Measurements from ENCODE around the gene TRIM17.

TRIM17 gene

DNA sequence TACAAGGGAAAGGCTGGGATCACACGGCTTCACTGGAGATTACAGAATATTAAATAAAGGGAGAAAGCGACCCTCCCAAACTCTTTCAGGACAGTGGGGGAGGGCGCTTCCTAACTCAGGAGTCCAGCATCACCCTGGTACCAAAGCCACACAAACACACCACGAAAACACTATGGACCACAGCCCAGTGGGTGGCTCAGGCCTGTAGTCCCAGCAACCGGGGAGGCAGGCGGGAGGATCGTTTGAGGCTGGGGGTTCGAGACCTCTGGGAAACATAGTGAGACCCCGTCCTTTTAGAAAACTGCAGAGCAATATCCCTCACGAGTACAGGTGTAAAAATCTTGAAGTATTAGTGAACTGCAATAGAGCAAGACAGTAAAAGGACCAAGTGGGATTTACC lies 26.0 kb downstream of the TRIM17 start:
- Histone ChIP-seq H3K4me3 (ENCODE audit: low read depth, low read length) (no peak overlapping the region), H3K9me3 (ENCODE audit: control insufficient read depth, insufficient read depth, low read depth, low read length) (no peaks in the 10 kb centered on the region), H3K27me3 (ENCODE audit: control insufficient read depth, insufficient read depth, low read length) (no peaks in the 10 kb centered on the region), H3K36me3 (ENCODE audit: control insufficient read depth, insufficient read depth, low read length) (peaks cover 32% of the 10 kb centered on the region), H3K4me1 (ENCODE audit: control insufficient read depth, insufficient read depth, low read length) (no peaks in the 10 kb centered on the region), H3K27ac (ENCODE audit: low read depth, low read length) (no peak overlapping the region), H3K9ac (ENCODE audit: low read length) (no peak overlapping the region)

DNA sequence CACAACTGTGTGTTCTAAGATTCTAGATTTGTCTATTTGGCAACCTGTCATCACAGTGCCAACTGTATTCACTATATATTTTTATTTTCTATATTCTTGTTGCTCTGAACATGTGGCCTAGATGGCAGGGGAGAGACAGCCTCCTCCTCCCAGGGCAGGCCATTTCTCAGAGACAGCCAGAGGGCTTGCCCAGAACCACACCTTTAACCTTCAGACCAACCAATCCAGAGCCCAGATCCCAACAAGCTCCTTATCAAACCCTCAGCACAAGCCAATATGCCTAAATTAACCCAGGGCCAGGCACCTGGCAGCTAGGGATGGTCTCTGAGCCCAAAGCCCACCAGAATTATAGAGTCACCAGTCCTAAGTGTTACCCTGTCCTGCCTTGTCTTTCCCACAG lies 29.3 kb downstream of the TRIM17 start:
- no peak overlapping the region for H3K9ac ChIP-seq (ENCODE audit: low read length)
- H3K4me1 ChIP-seq (ENCODE audit: control insufficient read depth, insufficient read depth, low read length), result no peaks in the 10 kb centered on the region
- H3K36me3 ChIP-seq (ENCODE audit: control insufficient read depth, insufficient read depth, low read length), result peaks cover 4% of the 10 kb centered on the region
- H3K27me3 ChIP-seq (ENCODE audit: control insufficient read depth, insufficient read depth, low read length), result no peaks in the 10 kb centered on the region; the same call in 1 of the 2 replicates
- H3K27ac ChIP-seq (ENCODE audit: low read depth, low read length), result no peak overlapping the region
- H3K9me3 ChIP-seq (ENCODE audit: control insufficient read depth, insufficient read depth, low read depth, low read length), result no peaks in the 10 kb centered on the region
- no peak overlapping the region for H3K4me3 ChIP-seq (ENCODE audit: low read depth, low read length)

DNA sequence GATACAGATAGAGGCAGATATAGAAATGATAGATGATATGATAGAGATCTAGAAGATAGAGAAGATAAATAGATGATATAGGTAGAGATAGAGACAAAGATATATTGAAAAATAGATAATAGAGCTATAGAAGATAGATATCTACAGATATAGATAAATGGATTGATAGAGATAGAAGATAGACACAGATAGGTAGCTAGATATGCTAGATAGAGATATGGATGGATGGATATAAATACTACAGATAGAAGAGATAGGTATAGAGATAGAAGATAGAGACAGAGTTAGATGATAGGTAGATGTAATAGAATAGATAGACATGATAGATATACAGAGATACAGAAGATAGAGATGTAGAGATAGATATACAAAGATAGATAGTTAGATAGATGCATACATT lies 31.4 kb downstream of the TRIM17 start:
- Histone ChIP-seq H3K9me3 (ENCODE audit: control insufficient read depth, insufficient read depth, low read depth, low read length) (no peaks in the 10 kb centered on the region), H3K27me3 (ENCODE audit: control insufficient read depth, insufficient read depth, low read length) (peaks cover 8% of the 10 kb centered on the region; the same call in 1 of the 2 replicates)

DNA sequence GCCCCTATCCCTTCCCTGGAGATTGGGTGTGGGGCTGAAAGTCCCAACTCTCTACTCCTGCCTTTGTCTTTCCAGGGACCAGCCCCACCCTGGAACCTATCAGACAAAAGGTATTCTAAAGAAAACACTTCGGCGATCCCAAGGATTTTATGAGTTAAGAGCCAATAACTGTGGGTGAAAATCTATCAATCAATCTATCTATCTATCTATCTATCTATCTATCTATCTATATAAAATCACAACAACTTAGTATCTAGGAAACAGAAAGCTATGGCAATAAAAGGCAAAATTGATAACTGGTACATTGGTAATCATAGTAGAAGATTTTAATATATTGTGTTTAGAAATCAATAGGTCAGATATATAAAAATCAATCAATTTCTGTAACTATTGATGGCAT lies 32.9 kb downstream of the TRIM17 start:
- Histone ChIP-seq H3K9me3 (ENCODE audit: control insufficient read depth, insufficient read depth, low read depth, low read length) (no peaks in the 10 kb centered on the region), H3K4me1 (ENCODE audit: control insufficient read depth, insufficient read depth, low read length) (peaks cover 7% of the 10 kb centered on the region), H3K36me3 (ENCODE audit: control insufficient read depth, insufficient read depth, low read length) (no peaks in the 10 kb centered on the region), H3K4me3 (ENCODE audit: low read depth, low read length) (no peak overlapping the region), H3K27me3 (ENCODE audit: control insufficient read depth, insufficient read depth, low read length) (peaks cover 22% of the 10 kb centered on the region), H3K27ac (ENCODE audit: low read depth, low read length) (no peak overlapping the region), H3K9ac (ENCODE audit: low read length) (no peak overlapping the region)

More for the DNA sequence above, 31.4 kb downstream of the TRIM17 start:
- Histone ChIP-seq H3K9ac (ENCODE audit: low read length) (no peak overlapping the region), H3K4me3 (ENCODE audit: low read depth, low read length) (no peak overlapping the region), H3K4me1 (ENCODE audit: control insufficient read depth, insufficient read depth, low read length) (no peaks in the 10 kb centered on the region), H3K36me3 (ENCODE audit: control insufficient read depth, insufficient read depth, low read length) (no peaks in the 10 kb centered on the region), H3K27ac (ENCODE audit: low read depth, low read length) (no peak overlapping the region)

DNA sequence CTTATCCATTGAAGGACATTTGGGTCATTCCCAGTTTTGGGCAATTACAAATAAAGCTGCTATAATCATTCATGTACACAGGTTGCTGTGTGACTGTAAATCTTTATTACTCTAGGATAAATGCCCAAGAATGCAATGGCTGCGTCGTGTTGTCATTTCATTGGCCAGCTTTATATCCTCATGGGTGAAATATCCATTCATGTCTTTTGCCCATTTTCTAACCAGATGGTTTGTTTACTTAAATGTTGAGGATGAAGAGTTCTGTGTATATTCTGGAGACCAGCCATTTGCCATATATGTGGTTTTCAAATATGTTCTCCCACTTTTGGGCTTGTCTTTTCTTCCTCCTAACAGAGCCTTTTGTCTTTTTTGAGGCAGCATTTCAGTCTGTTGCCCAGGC lies 35.3 kb downstream of the TRIM17 start:
- H3K9me3 ChIP-seq (ENCODE audit: control insufficient read depth, insufficient read depth, low read depth, low read length), result no peaks in the 10 kb centered on the region
- H3K4me1 ChIP-seq (ENCODE audit: control insufficient read depth, insufficient read depth, low read length), result peaks cover 7% of the 10 kb centered on the region
- no peaks in the 10 kb centered on the region for H3K36me3 ChIP-seq (ENCODE audit: control insufficient read depth, insufficient read depth, low read length)
- peaks cover 30% of the 10 kb centered on the region for H3K27me3 ChIP-seq (ENCODE audit: control insufficient read depth, insufficient read depth, low read length)
- H3K27ac ChIP-seq (ENCODE audit: low read depth, low read length), result no peak overlapping the region
- no peak overlapping the region for H3K4me3 ChIP-seq (ENCODE audit: low read depth, low read length)
- H3K9ac ChIP-seq (ENCODE audit: low read length), result no peak overlapping the region

DNA sequence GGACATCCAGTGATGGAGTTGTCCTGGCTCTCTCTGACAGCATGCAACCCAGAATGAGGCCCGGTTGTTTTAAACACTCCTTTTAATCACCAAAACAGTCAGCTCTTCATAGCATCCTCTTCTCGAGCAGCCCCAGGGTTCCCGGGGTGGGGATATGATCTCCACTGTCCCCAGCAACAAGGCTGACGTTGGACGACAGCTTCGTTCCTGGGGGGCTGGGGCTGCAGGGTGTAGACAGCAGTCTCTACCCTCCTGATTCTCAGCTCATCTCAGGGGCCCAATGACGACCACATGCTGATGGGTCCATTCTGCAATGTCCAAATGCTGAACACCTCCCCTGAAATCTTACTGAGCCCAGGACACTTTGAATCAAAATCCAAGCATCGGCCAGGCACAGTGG lies 37.0 kb downstream of the TRIM17 start:
- H3K9ac ChIP-seq (ENCODE audit: low read length), result no peak overlapping the region

DNA sequence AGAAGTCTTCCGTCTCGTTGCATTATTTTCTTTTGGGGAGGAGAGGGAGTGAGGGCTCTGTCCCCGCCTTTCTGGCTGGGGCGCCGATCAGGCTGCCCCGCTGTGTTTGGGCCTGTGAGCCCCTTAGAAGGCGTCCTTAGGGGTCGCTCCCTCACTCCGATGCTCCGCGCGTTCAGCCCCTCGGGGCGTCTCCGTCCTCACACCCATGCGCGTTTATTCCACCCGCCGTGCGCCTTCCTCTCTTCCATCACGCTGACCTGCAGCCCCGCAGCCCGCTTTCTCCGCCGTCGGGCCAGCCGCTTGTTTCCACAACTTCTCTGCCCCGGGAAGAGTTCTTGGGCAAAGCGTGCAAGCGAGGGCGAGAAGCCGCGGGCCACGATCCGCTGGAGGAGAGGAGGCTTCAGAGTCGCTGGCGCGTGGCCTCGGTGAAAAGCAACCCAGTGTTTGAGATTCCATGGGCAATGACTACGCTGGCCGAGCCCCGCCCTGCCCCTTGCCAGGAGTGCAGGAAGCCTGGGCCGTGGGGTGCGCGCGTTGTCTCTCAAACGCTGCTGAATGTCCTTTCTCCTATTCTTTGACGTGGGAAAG lies 37.7 kb downstream of the TRIM17 start:
- Histone ChIP-seq H3K4me1 (ENCODE audit: control insufficient read depth, insufficient read depth, low read length) (peaks cover 7% of the 10 kb centered on the region), H3K27me3 (ENCODE audit: control insufficient read depth, insufficient read depth, low read length) (peaks cover 30% of the 10 kb centered on the region), H3K27ac (ENCODE audit: low read depth, low read length) (no peak overlapping the region), H3K9me3 (ENCODE audit: control insufficient read depth, insufficient read depth, low read depth, low read length) (no peaks in the 10 kb centered on the region), H3K4me3 (ENCODE audit: low read depth, low read length) (peak overlapping the region; percentile 81), H3K9ac (ENCODE audit: low read length) (peak overlapping the region; percentile 74), H3K36me3 (ENCODE audit: control insufficient read depth, insufficient read depth, low read length) (no peaks in the 10 kb centered on the region)

More for the DNA sequence above, 37.0 kb downstream of the TRIM17 start:
- H3K4me3 ChIP-seq (ENCODE audit: low read depth, low read length), result peak overlapping the region; percentile 81
- H3K9me3 ChIP-seq (ENCODE audit: control insufficient read depth, insufficient read depth, low read depth, low read length), result no peaks in the 10 kb centered on the region
- H3K27ac ChIP-seq (ENCODE audit: low read depth, low read length), result no peak overlapping the region
- H3K4me1 ChIP-seq (ENCODE audit: control insufficient read depth, insufficient read depth, low read length), result peaks cover 7% of the 10 kb centered on the region
- no peaks in the 10 kb centered on the region for H3K36me3 ChIP-seq (ENCODE audit: control insufficient read depth, insufficient read depth, low read length)
- peaks cover 30% of the 10 kb centered on the region for H3K27me3 ChIP-seq (ENCODE audit: control insufficient read depth, insufficient read depth, low read length)

DNA sequence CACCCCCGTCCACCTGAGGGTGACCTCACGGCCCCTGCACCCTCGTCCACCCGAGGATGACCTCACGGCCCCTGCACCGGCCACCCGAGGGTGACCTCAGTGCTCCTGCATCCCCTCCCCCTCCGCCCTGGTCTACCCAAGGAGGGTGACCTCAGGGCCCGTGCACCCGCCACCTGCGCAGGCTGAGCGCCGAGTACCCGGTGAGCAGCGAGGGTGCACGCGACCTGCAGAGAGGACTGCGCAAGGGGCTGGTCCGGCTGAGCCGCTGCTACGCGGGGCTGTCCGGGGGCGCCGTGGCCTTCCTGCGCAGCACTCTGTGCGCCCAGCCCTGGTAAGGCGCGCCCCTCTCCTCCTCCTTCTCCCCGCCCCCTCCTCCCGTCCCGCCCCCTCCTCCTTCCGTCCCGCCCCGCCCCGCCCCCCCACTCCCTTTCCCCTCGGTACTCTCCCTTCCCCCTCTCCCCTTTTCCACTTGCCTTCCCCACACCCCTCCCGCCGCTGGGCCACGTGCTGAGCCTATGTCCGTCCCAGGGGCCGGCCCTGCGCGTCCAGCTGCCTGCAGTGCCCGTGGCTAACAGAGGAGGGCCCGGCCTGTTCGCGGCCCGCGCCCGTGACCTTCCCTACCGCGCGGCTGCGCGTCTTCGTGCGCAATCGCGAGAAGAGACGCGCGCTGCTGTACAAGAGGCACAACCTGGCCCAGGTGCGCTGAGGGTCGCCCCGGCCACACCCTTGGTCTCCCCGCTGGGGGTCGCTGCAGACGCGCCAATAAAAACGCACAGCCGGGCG lies 38.4 kb downstream of the TRIM17 start:
- Histone ChIP-seq H3K9me3 (ENCODE audit: control insufficient read depth, insufficient read depth, low read depth, low read length) (no peaks in the 10 kb centered on the region), H3K27ac (ENCODE audit: low read depth, low read length) (no peak overlapping the region), H3K27me3 (ENCODE audit: control insufficient read depth, insufficient read depth, low read length) (peaks cover 30% of the 10 kb centered on the region), H3K4me3 (ENCODE audit: low read depth, low read length) (peak overlapping the region; percentile 81), H3K4me1 (ENCODE audit: control insufficient read depth, insufficient read depth, low read length) (peaks cover 7% of the 10 kb centered on the region), H3K36me3 (ENCODE audit: control insufficient read depth, insufficient read depth, low read length) (no peaks in the 10 kb centered on the region), H3K9ac (ENCODE audit: low read length) (peak overlapping the region; percentile 74)

DNA sequence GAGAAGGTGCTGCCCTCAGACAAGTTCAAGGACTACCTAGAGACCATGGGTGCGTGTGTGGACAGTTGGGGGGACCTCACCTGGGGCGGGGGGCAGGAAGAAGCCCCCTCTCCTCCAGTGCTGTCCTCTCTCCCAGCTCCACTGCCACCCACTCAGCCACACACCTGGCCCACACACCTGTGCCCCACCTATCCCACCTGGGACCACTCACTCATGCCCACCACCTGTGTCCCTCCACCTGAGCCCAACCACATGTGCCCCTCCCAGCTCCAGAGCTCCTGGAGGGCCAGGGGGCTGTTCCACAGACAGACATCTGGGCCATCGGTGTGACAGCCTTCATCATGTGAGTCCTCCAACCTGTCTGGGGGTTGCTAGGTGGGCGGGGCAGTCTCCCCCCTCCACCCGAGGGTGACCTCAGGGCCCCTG lies 39.0 kb downstream of the TRIM17 start:
- peaks cover 7% of the 10 kb centered on the region for H3K4me1 ChIP-seq (ENCODE audit: control insufficient read depth, insufficient read depth, low read length)
- peaks cover 30% of the 10 kb centered on the region for H3K27me3 ChIP-seq (ENCODE audit: control insufficient read depth, insufficient read depth, low read length)
- peak overlapping the region; percentile 81 for H3K4me3 ChIP-seq (ENCODE audit: low read depth, low read length)
- no peak overlapping the region for H3K27ac ChIP-seq (ENCODE audit: low read depth, low read length)
- no peaks in the 10 kb centered on the region for H3K9me3 ChIP-seq (ENCODE audit: control insufficient read depth, insufficient read depth, low read depth, low read length)
- H3K36me3 ChIP-seq (ENCODE audit: control insufficient read depth, insufficient read depth, low read length), result no peaks in the 10 kb centered on the region
- H3K9ac ChIP-seq (ENCODE audit: low read length), result no peak overlapping the region

DNA sequence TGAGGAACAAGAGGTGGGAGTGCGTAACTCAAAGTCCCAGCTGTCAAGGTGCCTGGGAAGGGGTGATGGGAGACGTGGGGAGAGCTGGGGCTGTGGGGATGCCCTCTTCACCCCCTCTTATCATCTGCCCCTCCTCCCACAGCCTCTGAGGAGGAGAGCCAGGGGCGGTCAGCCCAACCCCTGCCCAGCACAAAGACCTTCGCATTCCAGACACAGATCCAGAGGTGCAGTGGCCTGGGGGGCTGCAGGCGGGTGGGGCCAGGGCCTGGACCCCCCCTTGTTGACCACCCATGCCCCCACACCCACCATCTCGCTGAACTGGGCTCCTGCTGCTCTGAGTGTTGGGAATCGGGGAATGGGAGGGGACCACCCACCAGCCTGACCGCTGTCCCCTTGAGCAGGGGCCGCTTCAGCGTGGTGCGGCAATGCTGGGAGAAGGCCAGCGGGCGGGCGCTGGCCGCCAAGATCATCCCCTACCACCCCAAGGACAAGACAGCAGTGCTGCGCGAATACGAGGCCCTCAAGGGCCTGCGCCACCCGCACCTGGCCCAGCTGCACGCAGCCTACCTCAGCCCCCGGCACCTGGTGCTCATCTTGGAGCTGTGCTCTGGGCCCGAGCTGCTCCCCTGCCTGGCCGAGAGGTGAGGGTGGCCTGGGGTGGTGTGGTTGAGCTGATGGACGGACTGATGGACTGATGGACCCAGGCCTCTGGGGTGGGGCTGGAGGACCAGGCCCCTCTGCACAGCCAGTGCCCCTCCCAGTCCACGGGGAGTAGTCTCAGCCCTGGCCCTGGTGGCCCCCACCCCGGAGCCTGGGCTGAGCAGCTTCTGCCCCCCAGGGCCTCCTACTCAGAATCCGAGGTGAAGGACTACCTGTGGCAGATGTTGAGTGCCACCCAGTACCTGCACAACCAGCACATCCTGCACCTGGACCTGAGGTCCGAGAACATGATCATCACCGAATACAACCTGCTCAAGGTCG lies 39.7 kb downstream of the TRIM17 start:
- Histone ChIP-seq H3K27me3 (ENCODE audit: control insufficient read depth, insufficient read depth, low read length) (peaks cover 30% of the 10 kb centered on the region), H3K9ac (ENCODE audit: low read length) (no peak overlapping the region), H3K4me3 (ENCODE audit: low read depth, low read length) (no peak overlapping the region), H3K36me3 (ENCODE audit: control insufficient read depth, insufficient read depth, low read length) (no peaks in the 10 kb centered on the region), H3K9me3 (ENCODE audit: control insufficient read depth, insufficient read depth, low read depth, low read length) (no peaks in the 10 kb centered on the region), H3K4me1 (ENCODE audit: control insufficient read depth, insufficient read depth, low read length) (peaks cover 7% of the 10 kb centered on the region), H3K27ac (ENCODE audit: low read depth, low read length) (no peak overlapping the region)

Measured in HUES6 (cell line).